ENCODE measurements around the gene ABCB9.

DNA sequence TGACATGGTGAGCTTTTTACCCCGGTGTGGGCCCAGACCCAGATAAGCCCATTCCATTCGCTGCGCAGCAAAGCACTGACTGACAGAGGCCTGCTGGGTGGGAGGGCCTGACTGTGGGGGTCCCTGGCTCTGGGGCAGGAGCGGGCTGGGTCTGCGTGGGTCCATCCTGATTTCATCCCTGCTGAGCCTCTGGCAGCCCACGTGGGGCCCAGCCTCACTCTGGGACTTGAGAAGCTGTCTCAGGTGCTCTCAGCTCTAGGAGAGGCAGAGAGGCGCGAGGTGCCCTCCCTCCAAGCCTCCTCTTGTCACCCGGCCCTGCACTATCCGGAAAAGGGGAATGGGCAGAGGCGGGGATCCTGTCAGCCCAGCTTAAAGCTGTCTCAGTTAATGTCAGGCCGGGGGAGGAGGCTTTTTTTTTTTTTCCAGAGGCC is 927 bp downstream of the ABCB9 start:
- TF ChIP-seq, protein P1, sequence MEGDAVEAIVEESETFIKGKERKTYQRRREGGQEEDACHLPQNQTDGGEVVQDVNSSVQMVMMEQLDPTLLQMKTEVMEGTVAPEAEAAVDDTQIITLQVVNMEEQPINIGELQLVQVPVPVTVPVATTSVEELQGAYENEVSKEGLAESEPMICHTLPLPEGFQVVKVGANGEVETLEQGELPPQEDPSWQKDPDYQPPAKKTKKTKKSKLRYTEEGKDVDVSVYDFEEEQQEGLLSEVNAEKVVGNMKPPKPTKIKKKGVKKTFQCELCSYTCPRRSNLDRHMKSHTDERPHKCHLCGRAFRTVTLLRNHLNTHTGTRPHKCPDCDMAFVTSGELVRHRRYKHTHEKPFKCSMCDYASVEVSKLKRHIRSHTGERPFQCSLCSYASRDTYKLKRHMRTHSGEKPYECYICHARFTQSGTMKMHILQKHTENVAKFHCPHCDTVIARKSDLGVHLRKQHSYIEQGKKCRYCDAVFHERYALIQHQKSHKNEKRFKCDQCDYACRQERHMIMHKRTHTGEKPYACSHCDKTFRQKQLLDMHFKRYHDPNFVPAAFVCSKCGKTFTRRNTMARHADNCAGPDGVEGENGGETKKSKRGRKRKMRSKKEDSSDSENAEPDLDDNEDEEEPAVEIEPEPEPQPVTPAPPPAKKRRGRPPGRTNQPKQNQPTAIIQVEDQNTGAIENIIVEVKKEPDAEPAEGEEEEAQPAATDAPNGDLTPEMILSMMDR (IDR thresholded peaks at IDR 0.05), result no peak
- no peak for TF ChIP-seq EZH2 (IDR thresholded peaks at IDR 0.05; ENCODE audit: borderline replicate concordance, insufficient read depth, low read depth, low read length, poor library complexity, severe bottlenecking)

All from B cell (primary cell).